G401 (cell line): Measurements from ENCODE around the gene IPO11. TPM values are rescaled to one million over a fixed set of nuclear protein-coding genes. Genes with fewer than 3 reads are reported as not detected.
A peak's percentile ranks its signal among the peaks of the same experiment; 100 is the strongest.

Experiments used
- DNase-seq: peaks from one replicate; pipeline ENCODE4 v3.0.0-alpha.2; 2015; ENCODE audit warnings: low spot score
- in situ Hi-C: cut with HindIII; loops from 2 replicates; pipeline ENCODE4 v1.10.0; 2016; ENCODE audit warnings: low sequenced_read_pairs, mixed read lengths
- total RNA-seq: library from RNA; depleted of rRNA; stranded (reverse); fragments of >200 nt; shearing (Covaris generic); gene quantifications from 2 replicates; pipeline ENCODE4 v1.2.3, GENCODE V29; 2014

The IPO11 gene
- total RNA-seq, 1 experiment from 2014 or later = 48.2 TPM

GRCh38 chr5:62585751-62586150 lies 173.2 kb downstream of the IPO11 start:
- in situ Hi-C loops = no loop called here
- DNase-seq = no peak

GRCh38 chr5:62587737-62588136 lies 175.2 kb downstream of the IPO11 start:
- DNase-seq = no peak
- in situ Hi-C loops = no loop called here

- in situ Hi-C loops = no loop called here
- no peak for DNase-seq
Observed at GRCh38 chr5:62588668-62589067, 176.1 kb downstream of the IPO11 start.

- in situ Hi-C loops = no loop called here
- DNase-seq = no peak
Observed at GRCh38 chr5:62589504-62589903, 176.9 kb downstream of the IPO11 start.

GRCh38 chr5:62590387-62590786 lies 177.8 kb downstream of the IPO11 start:
- in situ Hi-C loops = no loop called here
- DNase-seq = no peak

- DNase-seq = no peak
- in situ Hi-C loops = no loop called here
Observed at GRCh38 chr5:62592558-62592957, 180.0 kb downstream of the IPO11 start.

GRCh38 chr5:62593331-62593730 lies 180.8 kb downstream of the IPO11 start:
- no peak for DNase-seq
- in situ Hi-C loops = no loop called here

GRCh38 chr5:62594364-62594984 lies 181.9 kb downstream of the IPO11 start:
- in situ Hi-C loops = no loop called here
- DNase-seq = no peak

- in situ Hi-C loops = no loop called here
- no peak for DNase-seq
Observed at GRCh38 chr5:62596096-62596495, 183.5 kb downstream of the IPO11 start.

GRCh38 chr5:62596691-62597090 lies 184.1 kb downstream of the IPO11 start:
- DNase-seq = no peak
- in situ Hi-C loops = no loop called here

GRCh38 chr5:62597314-62597713 lies 184.8 kb downstream of the IPO11 start:
- in situ Hi-C loops = no loop called here
- DNase-seq = no peak

- no peak for DNase-seq
Observed at GRCh38 chr5:62600560-62601252, 188.1 kb downstream of the IPO11 start.

GRCh38 chr5:62603934-62604333 lies 191.4 kb downstream of the IPO11 start:
- no peak for DNase-seq
- in situ Hi-C loops = no loop called here

More at GRCh38 chr5:62600560-62601252, 188.1 kb downstream of the IPO11 start:
- in situ Hi-C loops = no loop called here

- no peak for DNase-seq
- in situ Hi-C loops = no loop called here
Observed at GRCh38 chr5:62605638-62606037, 193.1 kb downstream of the IPO11 start.

- in situ Hi-C loops = no loop called here
- no peak for DNase-seq
Observed at GRCh38 chr5:62606878-62607277, 194.3 kb downstream of the IPO11 start.

GRCh38 chr5:62607615-62608014 lies 195.1 kb downstream of the IPO11 start:
- in situ Hi-C loops = no loop called here
- no peak for DNase-seq

- DNase-seq = peak; percentile 25
- in situ Hi-C loops = no loop called here
Observed at GRCh38 chr5:62608529-62609511, 196.3 kb downstream of the IPO11 start.

- in situ Hi-C loops = no loop called here
- no peak for DNase-seq
Observed at GRCh38 chr5:62614355-62614754, 201.8 kb downstream of the IPO11 start.

- in situ Hi-C loops = no loop called here
- no peak for DNase-seq
Observed at GRCh38 chr5:62616615-62617277, 204.2 kb downstream of the IPO11 start.
